Neural progenitor cell (in vitro differentiated cells): ENCODE measurements around the gene UBAP1L. TPM values are rescaled to one million over a fixed set of nuclear protein-coding genes. Genes with fewer than 3 reads are reported as not detected.
"Not testable (repeated sequence)": the region's sequence is repeated elsewhere in the genome, so short reads cannot be mapped to it uniquely, and the experiment has no call there.

ENCODE experiments used
- DNase-seq: peaks from one replicate; pipeline ENCODE4 v3.0.0-alpha.2; 2016; ENCODE audit warnings: low spot score
- H2AFZ ChIP-seq: fragments of 200-600 bp; sonication (generic); replicated peaks from 2 replicates; pipeline ENCODE4 v1.6.1; 2016; ENCODE audit warnings: antibody characterized with exemption
- H3F3A ChIP-seq: fragments of 200-600 bp; sonication (generic); 2 replicates; pipeline ENCODE4 v1.6.1; 2016; ENCODE audit warnings: antibody characterized with exemption, low read depth
- H3K27ac ChIP-seq: fragments of 200-600 bp; sonication (generic); 2 replicates; pipeline ENCODE4 v1.5.1; 2016; ENCODE audit warnings: mild to moderate bottlenecking
- H3K27me3 ChIP-seq: fragments of 200-600 bp; sonication (generic); 2 replicates; pipeline ENCODE4 v1.6.1; 2016; ENCODE audit warnings: mild to moderate bottlenecking, moderate library complexity
- H3K36me3 ChIP-seq: fragments of 200-600 bp; sonication (generic); 2 replicates; pipeline ENCODE4 v1.5.1; 2016
- H3K4me1 ChIP-seq: fragments of 200-600 bp; sonication (generic); 2 replicates; pipeline ENCODE4 v1.6.1; 2016; ENCODE audit warnings: mixed run types
- H3K4me2 ChIP-seq: fragments of 200-600 bp; sonication (generic); 2 replicates; pipeline ENCODE4 v1.6.1; 2016
- H3K4me3 ChIP-seq: fragments of 200-600 bp; sonication (generic); 2 replicates; pipeline ENCODE4 v1.5.1; 2016
- H3K79me2 ChIP-seq: fragments of 200-600 bp; sonication (generic); 2 replicates; pipeline ENCODE4 v1.6.1; 2016; ENCODE audit warnings: low read depth
- H3K9ac ChIP-seq: fragments of 200-600 bp; sonication (generic); 2 replicates; pipeline ENCODE4 v1.6.1; 2016
- H3K9me3 ChIP-seq: fragments of 200-600 bp; sonication (generic); 2 replicates; pipeline ENCODE4 v1.5.1; 2016; ENCODE audit warnings: low read depth
- H4K20me1 ChIP-seq: fragments of 200-600 bp; sonication (generic); 2 replicates; pipeline ENCODE4 v1.6.1; 2016; ENCODE audit warnings: low read depth
- H3K27ac Mint-ChIP-seq: 3 replicates; pipeline ENCODE4 v1.8.0; 2021; ENCODE audit warnings: mixed read lengths
- H3K27me3 Mint-ChIP-seq: 2 replicates; pipeline ENCODE4 v1.8.0; 2022; ENCODE audit warnings: low read depth, mild to moderate bottlenecking, inconsistent platforms, moderate library complexity, mixed read lengths; ENCODE audit not compliant: insufficient read depth
- H3K36me3 Mint-ChIP-seq: 3 replicates; pipeline ENCODE4 v1.8.0; 2021; ENCODE audit warnings: mixed read lengths
- H3K4me1 Mint-ChIP-seq: 3 replicates; pipeline ENCODE4 v1.8.0; 2021; ENCODE audit warnings: mixed read lengths
- H3K4me3 Mint-ChIP-seq: 3 replicates; pipeline ENCODE4 v1.8.0; 2021; ENCODE audit warnings: mild to moderate bottlenecking, moderate library complexity, mixed read lengths
- H3K9me3 Mint-ChIP-seq: 3 replicates; pipeline ENCODE4 v1.8.0; 2020; ENCODE audit warnings: mixed read lengths
- EZH2 ChIP-seq: fragments of 200-600 bp; sonication (generic); IDR thresholded peaks from 2 replicates; pipeline ENCODE4 v1.6.1; 2017; ENCODE audit warnings: antibody characterized with exemption, mild to moderate bottlenecking, moderate library complexity
- EZH2phosphoT487 ChIP-seq: fragments of 200-600 bp; sonication (generic); IDR thresholded peaks from 2 replicates; pipeline ENCODE4 v1.6.1; 2017; ENCODE audit warnings: antibody characterized with exemption
- total RNA-seq: library from RNA; depleted of rRNA; stranded (reverse); fragments of >200 nt; gene quantifications from 2 replicates; pipeline ENCODE4 v1.2.3, GENCODE V29; 2015; ENCODE audit warnings: low replicate concordance
- TF ChIP-seq, protein P1 (sequence below): fragments of 200-600 bp; sonication (generic); IDR thresholded peaks from 2 replicates; pipeline ENCODE4 v1.5.1; 2017; ENCODE audit warnings: antibody characterized with exemption, mild to moderate bottlenecking

UBAP1L gene
- total RNA-seq, 1 donor from 2014 or later = 0.39 TPM

DNA sequence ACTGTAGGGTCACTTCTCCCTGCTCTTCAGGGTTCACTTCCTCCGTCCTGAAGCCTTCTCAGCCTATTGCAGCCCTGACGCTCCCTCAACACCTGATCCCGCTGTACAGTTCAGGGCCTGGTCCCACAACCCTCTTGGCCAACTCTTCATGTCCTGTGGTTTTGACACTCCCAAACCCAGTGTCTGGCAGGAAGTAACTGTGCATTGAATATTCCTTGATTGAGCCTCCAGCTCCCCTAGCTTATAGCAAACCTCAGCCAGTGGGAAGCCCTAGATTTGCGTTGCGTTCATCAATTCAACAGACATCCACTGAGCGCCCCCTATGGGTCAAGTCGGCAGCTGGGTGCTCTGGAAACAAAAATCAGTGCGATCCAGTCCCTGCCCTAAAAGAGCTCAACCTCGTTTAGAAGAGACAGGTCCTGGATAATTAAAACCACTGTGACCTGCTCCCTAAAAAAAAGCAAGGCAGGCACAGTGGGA lies 13.5 kb downstream of the UBAP1L start:
- Mint-ChIP-seq H3K36me3 (peaks cover 22% of the 10 kb centered on the region), H3K27me3 (peaks cover 2% of the 10 kb centered on the region), H3K27ac (peak overlapping the region; percentile 46), H3K9me3 (no peaks in the 10 kb centered on the region), H3K4me3 (no peak overlapping the region), H3K4me1 (no peaks in the 10 kb centered on the region)
- H3K27ac ChIP-seq = no peak overlapping the region
- peak; percentile 90 for DNase-seq
- H3K9ac ChIP-seq = no peak overlapping the region
- H3F3A ChIP-seq = peaks cover 2% of the 10 kb centered on the region
- no peaks in the 10 kb centered on the region for H4K20me1 ChIP-seq
- no peaks in the 10 kb centered on the region for H3K79me2 ChIP-seq
- peaks cover 16% of the 10 kb centered on the region for H3K27me3 ChIP-seq
- no peaks in the 10 kb centered on the region for H3K4me1 ChIP-seq
- no peaks in the 10 kb centered on the region for H3K9me3 ChIP-seq
- peak overlapping the region; percentile 43 for H3K4me3 ChIP-seq
- TF ChIP-seq, protein P1, sequence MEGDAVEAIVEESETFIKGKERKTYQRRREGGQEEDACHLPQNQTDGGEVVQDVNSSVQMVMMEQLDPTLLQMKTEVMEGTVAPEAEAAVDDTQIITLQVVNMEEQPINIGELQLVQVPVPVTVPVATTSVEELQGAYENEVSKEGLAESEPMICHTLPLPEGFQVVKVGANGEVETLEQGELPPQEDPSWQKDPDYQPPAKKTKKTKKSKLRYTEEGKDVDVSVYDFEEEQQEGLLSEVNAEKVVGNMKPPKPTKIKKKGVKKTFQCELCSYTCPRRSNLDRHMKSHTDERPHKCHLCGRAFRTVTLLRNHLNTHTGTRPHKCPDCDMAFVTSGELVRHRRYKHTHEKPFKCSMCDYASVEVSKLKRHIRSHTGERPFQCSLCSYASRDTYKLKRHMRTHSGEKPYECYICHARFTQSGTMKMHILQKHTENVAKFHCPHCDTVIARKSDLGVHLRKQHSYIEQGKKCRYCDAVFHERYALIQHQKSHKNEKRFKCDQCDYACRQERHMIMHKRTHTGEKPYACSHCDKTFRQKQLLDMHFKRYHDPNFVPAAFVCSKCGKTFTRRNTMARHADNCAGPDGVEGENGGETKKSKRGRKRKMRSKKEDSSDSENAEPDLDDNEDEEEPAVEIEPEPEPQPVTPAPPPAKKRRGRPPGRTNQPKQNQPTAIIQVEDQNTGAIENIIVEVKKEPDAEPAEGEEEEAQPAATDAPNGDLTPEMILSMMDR = peak; percentile 97
- TF ChIP-seq EZH2phosphoT487 (no peak), EZH2 (peak; percentile 32)
- peak overlapping the region; percentile 78 for H3K4me2 ChIP-seq
- peak overlapping the region; percentile 67 for H2AFZ ChIP-seq
- H3K36me3 ChIP-seq = no peaks in the 10 kb centered on the region

DNA sequence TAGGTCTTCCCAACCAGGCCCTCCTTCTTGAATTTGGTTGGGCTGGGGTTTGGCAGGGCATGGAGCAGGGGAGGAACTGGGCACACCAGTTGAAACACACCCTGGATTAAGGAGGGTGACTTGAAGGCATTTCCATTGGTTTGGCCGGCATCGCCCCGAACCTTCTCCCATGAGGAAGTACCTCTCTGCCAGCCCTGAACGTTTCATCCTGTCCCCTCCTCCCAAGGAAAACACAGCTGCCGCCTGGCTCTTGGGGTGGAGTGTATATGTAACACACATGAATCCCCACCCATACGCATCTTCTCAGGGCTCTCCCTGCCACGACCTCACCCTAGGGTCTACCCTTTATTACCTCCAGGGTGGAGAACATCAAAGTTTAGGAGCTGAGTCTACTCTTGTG lies 14.6 kb downstream of the UBAP1L start:
- H3F3A ChIP-seq = peaks cover 2% of the 10 kb centered on the region
- Mint-ChIP-seq H3K4me3 (no peak overlapping the region), H3K9me3 (no peaks in the 10 kb centered on the region), H3K27ac (no peak overlapping the region), H3K27me3 (peaks cover 2% of the 10 kb centered on the region), H3K4me1 (no peaks in the 10 kb centered on the region), H3K36me3 (peaks cover 20% of the 10 kb centered on the region)
- no peak for TF ChIP-seq EZH2phosphoT487
- no peak for TF ChIP-seq EZH2
- TF ChIP-seq, protein P1 = no peak
- peaks cover 16% of the 10 kb centered on the region for H3K27me3 ChIP-seq
- H3K36me3 ChIP-seq = no peaks in the 10 kb centered on the region
- no peaks in the 10 kb centered on the region for H3K79me2 ChIP-seq
- H3K9me3 ChIP-seq = no peaks in the 10 kb centered on the region
- no peak overlapping the region for H3K27ac ChIP-seq
- no peak for DNase-seq
- H2AFZ ChIP-seq = no peak overlapping the region
- no peaks in the 10 kb centered on the region for H4K20me1 ChIP-seq
- H3K4me2 ChIP-seq = no peak overlapping the region
- no peaks in the 10 kb centered on the region for H3K4me1 ChIP-seq
- H3K4me3 ChIP-seq = no peak overlapping the region
- H3K9ac ChIP-seq = no peak overlapping the region

DNA sequence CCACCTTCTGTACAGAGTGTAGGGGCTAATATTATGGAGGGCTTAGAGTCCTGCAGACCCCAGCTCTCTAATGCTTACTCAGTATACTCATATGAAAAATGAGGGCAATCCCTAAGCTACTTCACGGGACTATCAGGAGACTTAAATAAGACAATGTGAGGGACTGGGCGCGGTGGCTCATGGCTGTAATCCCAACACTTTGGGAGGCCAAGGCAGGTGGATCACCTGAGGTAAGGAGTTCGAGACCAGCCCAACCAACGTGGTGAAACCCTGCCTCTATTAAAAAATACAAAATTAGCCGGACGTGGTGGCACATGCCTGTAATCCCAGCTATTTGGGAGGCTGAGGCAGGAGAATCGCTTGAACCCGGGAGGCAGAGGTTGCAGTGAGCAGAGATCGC lies 15.2 kb downstream of the UBAP1L start:
- H3K27ac Mint-ChIP-seq, H3F3A ChIP-seq, H3K4me2 ChIP-seq, H3K79me2 ChIP-seq, H3K4me3 ChIP-seq, H3K36me3 ChIP-seq, H3K4me3 Mint-ChIP-seq, H3K9ac ChIP-seq, H3K4me1 Mint-ChIP-seq, H3K4me1 ChIP-seq, H3K9me3 ChIP-seq, H3K27ac ChIP-seq, H4K20me1 ChIP-seq, DNase-seq, H3K27me3 Mint-ChIP-seq, H3K9me3 Mint-ChIP-seq, H2AFZ ChIP-seq: not testable (repeated sequence)
- H3K27me3 ChIP-seq = peaks cover 16% of the 10 kb centered on the region
- H3K36me3 Mint-ChIP-seq = peaks cover 20% of the 10 kb centered on the region

DNA sequence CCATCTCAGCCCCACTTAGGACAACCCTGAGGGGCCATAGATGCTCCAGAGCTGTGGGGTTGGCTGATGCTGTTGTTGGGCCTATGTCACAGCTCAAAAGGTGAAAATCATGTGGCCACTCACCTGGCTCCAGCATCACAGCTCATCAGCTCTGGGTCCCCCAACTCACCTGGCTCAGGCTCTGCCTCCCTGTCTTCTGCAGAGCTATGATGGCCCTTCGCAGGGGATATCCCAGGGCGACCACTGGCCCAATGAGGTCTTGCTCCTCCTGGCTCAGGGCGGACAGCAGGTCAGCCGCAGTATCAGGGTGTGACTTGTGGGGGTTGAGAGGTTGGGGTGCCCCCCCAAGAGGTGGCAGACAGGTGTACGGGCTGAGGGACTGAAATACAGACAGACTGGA lies 15.7 kb downstream of the UBAP1L start:
- Histone ChIP-seq H3K36me3 (no peaks in the 10 kb centered on the region), H3F3A (peaks cover 2% of the 10 kb centered on the region), H3K79me2 (no peaks in the 10 kb centered on the region), H2AFZ (no peak overlapping the region), H3K4me3 (no peak overlapping the region), H3K9ac (no peak overlapping the region), H3K9me3 (no peaks in the 10 kb centered on the region), H3K4me1 (no peaks in the 10 kb centered on the region), H4K20me1 (no peaks in the 10 kb centered on the region), H3K27ac (no peak overlapping the region), H3K4me2 (no peak overlapping the region), H3K27me3 (peaks cover 16% of the 10 kb centered on the region)
- H3K27me3 Mint-ChIP-seq = peaks cover 2% of the 10 kb centered on the region
- H3K36me3 Mint-ChIP-seq = peaks cover 20% of the 10 kb centered on the region
- H3K4me3 Mint-ChIP-seq = no peak overlapping the region
- DNase-seq = no peak
- TF ChIP-seq, protein P1 = no peak
- TF ChIP-seq EZH2 (no peak), EZH2phosphoT487 (no peak)
- H3K9me3 Mint-ChIP-seq = no peaks in the 10 kb centered on the region
- H3K27ac Mint-ChIP-seq = no peak overlapping the region
- H3K4me1 Mint-ChIP-seq = peaks cover 3% of the 10 kb centered on the region
